Fibroblast of lung (primary cell): ENCODE measurements around the gene C2orf76. TPM values are rescaled to one million over a fixed set of nuclear protein-coding genes. Genes with fewer than 3 reads are reported as not detected.
A peak's percentile ranks its signal among the peaks of the same experiment; 100 is the strongest.

ENCODE experiments used
- DNase-seq, 2 donors: peaks; one replicate each; pipeline versions ENCODE4 v3.0.0 to v3.0.0-alpha.2; 2010; ENCODE audit warnings: low read depth in 2 of 2
- H2AFZ ChIP-seq: 2 replicates; pipeline ENCODE4 v1.5.1; 2012; ENCODE audit warnings: low read length, control low read depth, inconsistent platforms
- H3K27ac ChIP-seq: 2 replicates; pipeline ENCODE4 v1.5.1; 2011; ENCODE audit warnings: low read length, control low read depth; ENCODE audit not compliant: insufficient read depth
- H3K27me3 ChIP-seq: 2 replicates; pipeline ENCODE4 v1.5.1; 2011; ENCODE audit warnings: mild to moderate bottlenecking, low read length; ENCODE audit not compliant: control insufficient read depth, insufficient read depth
- H3K36me3 ChIP-seq: 2 replicates; pipeline ENCODE4 v1.5.1; 2011; ENCODE audit warnings: low read length; ENCODE audit not compliant: control insufficient read depth, insufficient read depth
- H3K4me1 ChIP-seq: 2 replicates; pipeline ENCODE4 v1.5.1; 2011; ENCODE audit warnings: low read length; ENCODE audit not compliant: control insufficient read depth, insufficient read depth; ENCODE audit errors: extremely low read depth
- H3K4me2 ChIP-seq: 2 replicates; pipeline ENCODE4 v1.5.1; 2011; ENCODE audit warnings: low read length, control low read depth; ENCODE audit not compliant: insufficient read depth; ENCODE audit errors: extremely low read depth
- H3K4me3 ChIP-seq, 4 experiments: fragments of 200-600 bp in 1 of 4; sonication (generic) in 1 of 4; replicated peaks in 1 of 4; 2 replicates each; pipeline ENCODE4 v1.5.1; 2011 to 2016; ENCODE audit warnings: low read length in 4 of 4, low read depth in 3 of 4, mild to moderate bottlenecking in 3 of 4, control low read depth in 2 of 4, inconsistent platforms in 1 of 4, mixed read lengths in 1 of 4; ENCODE audit not compliant: insufficient read depth in 1 of 4; ENCODE audit errors: control extremely low read depth in 1 of 4
- H3K79me2 ChIP-seq: 2 replicates; pipeline ENCODE4 v1.5.1; 2012; ENCODE audit warnings: mild to moderate bottlenecking, low read length, inconsistent platforms; ENCODE audit not compliant: control insufficient read depth, insufficient read depth
- H3K9ac ChIP-seq: 2 replicates; pipeline ENCODE4 v1.5.1; 2011; ENCODE audit warnings: mild to moderate bottlenecking, low read length, control low read depth; ENCODE audit not compliant: insufficient read depth
- H3K9me3 ChIP-seq: 2 replicates; pipeline ENCODE4 v1.5.1; 2012; ENCODE audit warnings: low read depth, low read length; ENCODE audit not compliant: control insufficient read depth, insufficient read depth
- H4K20me1 ChIP-seq: 2 replicates; pipeline ENCODE4 v1.5.1; 2011; ENCODE audit warnings: low read length; ENCODE audit not compliant: control insufficient read depth, insufficient read depth; ENCODE audit errors: extremely low read depth
- EZH2 ChIP-seq: IDR thresholded peaks from 2 replicates; pipeline ENCODE4 v1.5.1; 2012; ENCODE audit warnings: low read length, control low read depth, mild to moderate bottlenecking; ENCODE audit errors: missing control alignments
- polyA plus RNA-seq, 2 donors: library from polyadenylated mRNA; depleted of rRNA in 1 of 2; stranded (reverse) in 1 of 2; unstranded in 1 of 2; fragments of >200 nt; gene quantifications; 2 replicates each; pipeline ENCODE4 v1.2.1, GENCODE V29; 2011 to 2012; ENCODE audit warnings: missing spikeins in 1 of 2
- total RNA-seq: library from RNA; depleted of rRNA; stranded (reverse); fragments of >200 nt; gene quantifications from 2 replicates; pipeline ENCODE4 v1.2.1, GENCODE V29; 2014
- TF ChIP-seq, protein P1 (sequence below), 2 donors: IDR thresholded peaks in 1 of 2; conservative IDR thresholded peaks in 1 of 2; 1 replicate in 1 of 2; 2 replicates in 1 of 2; pipeline ENCODE4 v1.5.1; 2011 to 2012; ENCODE audit warnings: low read length in 2 of 2, control low read depth in 1 of 2, inconsistent platforms in 1 of 2, low read depth in 1 of 2, mild to moderate bottlenecking in 1 of 2

C2orf76 gene
- total and polyA plus RNA-seq, 2 donors (not counting 1 experiment from before 2014, with no cell fraction given), result 14.6 to 17.8 TPM

DNA sequence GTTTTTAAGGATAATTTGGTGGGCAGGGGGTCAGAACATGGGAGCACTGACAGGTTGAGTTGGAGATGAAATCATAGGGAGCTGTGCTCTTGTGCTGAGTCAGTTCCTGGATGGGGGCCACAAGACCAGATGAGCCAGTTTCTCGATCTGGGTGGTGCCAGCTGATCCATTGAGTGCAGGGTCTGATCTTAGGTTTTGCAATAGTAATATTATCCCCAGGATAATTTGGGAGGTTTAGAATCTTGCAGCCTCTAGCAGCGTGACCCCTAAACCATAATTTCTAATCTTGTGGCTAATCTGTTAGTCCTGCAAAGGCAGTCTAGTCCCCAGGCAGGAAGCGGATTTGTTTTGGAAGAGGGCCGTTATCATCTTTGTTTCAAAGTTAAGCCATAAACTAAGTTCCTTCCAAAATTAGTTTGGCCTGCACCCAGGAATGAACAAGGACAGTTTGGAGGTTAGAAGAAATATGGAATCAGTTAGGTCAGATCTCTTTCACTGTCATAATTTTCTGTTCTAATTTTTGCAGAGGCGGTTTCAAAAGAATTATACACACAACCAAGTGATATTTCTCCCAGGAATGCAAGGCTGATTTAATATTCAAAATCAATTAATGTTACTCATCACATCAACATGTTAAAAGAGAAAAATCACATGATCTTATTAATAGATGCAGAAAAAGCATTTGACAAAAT is 23.1 kb upstream of the C2orf76 start:
- no peak overlapping the region for H3K9ac ChIP-seq
- no peak overlapping the region for H3K27ac ChIP-seq
- H3K79me2 ChIP-seq, result no peaks in the 10 kb centered on the region
- H3K4me1 ChIP-seq, result peaks cover 3% of the 10 kb centered on the region
- TF ChIP-seq, protein P1, sequence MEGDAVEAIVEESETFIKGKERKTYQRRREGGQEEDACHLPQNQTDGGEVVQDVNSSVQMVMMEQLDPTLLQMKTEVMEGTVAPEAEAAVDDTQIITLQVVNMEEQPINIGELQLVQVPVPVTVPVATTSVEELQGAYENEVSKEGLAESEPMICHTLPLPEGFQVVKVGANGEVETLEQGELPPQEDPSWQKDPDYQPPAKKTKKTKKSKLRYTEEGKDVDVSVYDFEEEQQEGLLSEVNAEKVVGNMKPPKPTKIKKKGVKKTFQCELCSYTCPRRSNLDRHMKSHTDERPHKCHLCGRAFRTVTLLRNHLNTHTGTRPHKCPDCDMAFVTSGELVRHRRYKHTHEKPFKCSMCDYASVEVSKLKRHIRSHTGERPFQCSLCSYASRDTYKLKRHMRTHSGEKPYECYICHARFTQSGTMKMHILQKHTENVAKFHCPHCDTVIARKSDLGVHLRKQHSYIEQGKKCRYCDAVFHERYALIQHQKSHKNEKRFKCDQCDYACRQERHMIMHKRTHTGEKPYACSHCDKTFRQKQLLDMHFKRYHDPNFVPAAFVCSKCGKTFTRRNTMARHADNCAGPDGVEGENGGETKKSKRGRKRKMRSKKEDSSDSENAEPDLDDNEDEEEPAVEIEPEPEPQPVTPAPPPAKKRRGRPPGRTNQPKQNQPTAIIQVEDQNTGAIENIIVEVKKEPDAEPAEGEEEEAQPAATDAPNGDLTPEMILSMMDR (conservative IDR thresholded peaks at IDR 0.05 in 1 of 2, IDR thresholded peaks at IDR 0.05 in 1 of 2; ENCODE audit: low read depth in 1 of 2, low read length in 2 of 2), result no peak
- TF ChIP-seq EZH2, result no peak
- peak; percentile 67 to 76 for DNase-seq
- no peaks in the 10 kb centered on the region for H3K9me3 ChIP-seq
- H3K4me2 ChIP-seq, result peak overlapping the region; percentile 56
- H3K36me3 ChIP-seq, result no peaks in the 10 kb centered on the region
- H4K20me1 ChIP-seq, result no peaks in the 10 kb centered on the region
- H3K27me3 ChIP-seq, result no peaks in the 10 kb centered on the region
- H3K4me3 ChIP-seq, result no peak overlapping the region
- H2AFZ ChIP-seq, result no peak overlapping the region

- Histone ChIP-seq H3K9ac (no peak overlapping the region), H3K4me1 (peaks cover 3% of the 10 kb centered on the region), H4K20me1 (no peaks in the 10 kb centered on the region), H3K27ac (no peak overlapping the region), H2AFZ (no peak overlapping the region), H3K36me3 (no peaks in the 10 kb centered on the region), H3K4me2 (no peak overlapping the region), H3K27me3 (peaks cover 5% of the 10 kb centered on the region), H3K9me3 (no peaks in the 10 kb centered on the region), H3K79me2 (no peaks in the 10 kb centered on the region), H3K4me3 (no peak overlapping the region)
- peak; percentile 73 to 80 for DNase-seq
- TF ChIP-seq EZH2, result no peak
- TF ChIP-seq, protein P1 (conservative IDR thresholded peaks at IDR 0.05 in 1 of 2, IDR thresholded peaks at IDR 0.05 in 1 of 2; ENCODE audit: low read depth in 1 of 2, low read length in 2 of 2), result peak; percentile 34 to 49
These were observed 20.9 kb upstream of the C2orf76 start for GRCh38 chr2:119387381-119388129.

DNA sequence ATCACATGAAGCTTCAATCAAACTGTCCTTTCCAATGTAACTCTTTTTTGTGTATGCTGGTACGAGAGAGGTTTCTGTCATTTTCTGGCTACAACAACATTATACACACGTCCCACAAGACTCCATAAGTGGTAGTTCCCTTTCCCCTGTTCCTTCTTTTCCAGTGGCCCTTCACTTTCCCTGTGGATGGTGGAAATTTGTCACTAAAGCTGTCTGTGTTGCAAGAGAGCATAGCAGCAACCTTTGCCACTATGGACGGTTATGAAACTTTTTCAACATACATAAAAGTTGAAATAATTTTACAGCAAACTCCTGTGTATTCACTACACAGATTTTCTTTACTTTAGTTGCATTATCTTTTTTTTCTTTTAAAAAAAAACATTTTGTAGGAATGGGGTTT is 18.8 kb upstream of the C2orf76 start:
- H3K4me2 ChIP-seq, result no peak overlapping the region
- H3K27ac ChIP-seq, result no peak overlapping the region
- TF ChIP-seq, protein P1 (conservative IDR thresholded peaks at IDR 0.05 in 1 of 2, IDR thresholded peaks at IDR 0.05 in 1 of 2; ENCODE audit: low read depth in 1 of 2, low read length in 2 of 2), result no peak
- TF ChIP-seq EZH2, result no peak
- H3K9ac ChIP-seq, result no peak overlapping the region
- H3K36me3 ChIP-seq, result no peaks in the 10 kb centered on the region
- DNase-seq, result no peak
- no peaks in the 10 kb centered on the region for H4K20me1 ChIP-seq
- H3K4me1 ChIP-seq, result peaks cover 3% of the 10 kb centered on the region
- H3K79me2 ChIP-seq, result no peaks in the 10 kb centered on the region
- H2AFZ ChIP-seq, result no peak overlapping the region
- H3K9me3 ChIP-seq, result no peaks in the 10 kb centered on the region
- H3K27me3 ChIP-seq, result peaks cover 8% of the 10 kb centered on the region
- H3K4me3 ChIP-seq, result no peak overlapping the region
